SU-DHL-6 (cell line): ENCODE measurements around the gene SLC7A6.

Experiments
- EZH2phosphoT487 ChIP-seq: fragments of 200-600 bp; sonication (generic), shearing (Covaris generic); conservative IDR thresholded peaks from 2 replicates; pipeline ENCODE4 v1.6.1; 2018; ENCODE audit warnings: mild to moderate bottlenecking, antibody characterized with exemption, low read length, moderate library complexity, mixed read lengths
- TF ChIP-seq, protein P1 (sequence below): fragments of 200-600 bp; sonication (generic); IDR thresholded peaks from one replicate; pipeline ENCODE4 v1.5.1; 2017; ENCODE audit warnings: antibody characterized with exemption, mild to moderate bottlenecking, low read length, moderate library complexity; ENCODE audit not compliant: insufficient read depth, poor library complexity, severe bottlenecking

DNA sequence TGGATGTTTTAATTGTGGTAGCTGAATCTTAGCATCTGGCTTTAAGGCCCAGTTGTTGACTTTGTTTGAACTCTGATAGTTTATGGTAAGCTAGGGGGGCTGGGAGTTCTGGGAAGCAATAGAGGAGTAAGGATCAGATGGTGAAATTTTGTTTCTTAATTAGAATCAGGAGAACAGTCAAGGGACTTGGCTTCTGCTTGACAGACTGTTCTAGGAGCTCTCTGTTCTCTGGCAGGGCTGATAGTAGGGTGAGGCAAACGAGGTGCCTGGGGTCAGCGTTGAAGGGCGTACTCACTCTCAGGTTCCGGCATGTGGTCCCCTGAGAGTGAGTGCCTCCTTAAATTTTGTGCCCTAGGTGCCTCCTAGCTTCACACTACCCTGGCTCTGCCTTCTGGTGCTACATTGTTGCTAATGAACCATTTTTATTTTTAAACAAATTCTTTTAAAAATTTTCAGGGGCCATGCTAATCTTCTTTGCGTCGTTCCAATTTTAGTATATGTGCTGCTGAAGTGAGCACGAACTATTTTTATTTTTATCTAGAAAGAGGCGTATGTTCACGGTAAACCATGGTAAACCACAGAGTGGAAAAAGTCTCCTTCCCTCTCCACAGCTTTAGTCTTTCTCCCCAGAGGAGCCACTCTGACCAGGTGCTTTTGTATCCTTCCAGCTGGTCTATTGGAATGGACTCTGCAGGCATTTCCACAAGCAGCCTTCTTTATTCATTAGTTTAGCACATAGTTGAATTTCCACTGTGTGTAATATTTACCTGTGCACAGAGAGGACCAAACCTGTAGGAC is 19.7 kb downstream of the SLC7A6 start:
- TF ChIP-seq, protein P1, sequence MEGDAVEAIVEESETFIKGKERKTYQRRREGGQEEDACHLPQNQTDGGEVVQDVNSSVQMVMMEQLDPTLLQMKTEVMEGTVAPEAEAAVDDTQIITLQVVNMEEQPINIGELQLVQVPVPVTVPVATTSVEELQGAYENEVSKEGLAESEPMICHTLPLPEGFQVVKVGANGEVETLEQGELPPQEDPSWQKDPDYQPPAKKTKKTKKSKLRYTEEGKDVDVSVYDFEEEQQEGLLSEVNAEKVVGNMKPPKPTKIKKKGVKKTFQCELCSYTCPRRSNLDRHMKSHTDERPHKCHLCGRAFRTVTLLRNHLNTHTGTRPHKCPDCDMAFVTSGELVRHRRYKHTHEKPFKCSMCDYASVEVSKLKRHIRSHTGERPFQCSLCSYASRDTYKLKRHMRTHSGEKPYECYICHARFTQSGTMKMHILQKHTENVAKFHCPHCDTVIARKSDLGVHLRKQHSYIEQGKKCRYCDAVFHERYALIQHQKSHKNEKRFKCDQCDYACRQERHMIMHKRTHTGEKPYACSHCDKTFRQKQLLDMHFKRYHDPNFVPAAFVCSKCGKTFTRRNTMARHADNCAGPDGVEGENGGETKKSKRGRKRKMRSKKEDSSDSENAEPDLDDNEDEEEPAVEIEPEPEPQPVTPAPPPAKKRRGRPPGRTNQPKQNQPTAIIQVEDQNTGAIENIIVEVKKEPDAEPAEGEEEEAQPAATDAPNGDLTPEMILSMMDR, result no peak
- TF ChIP-seq EZH2phosphoT487, result no peak
